ENCODE measurements around the gene CTNNA2.

Gene CTNNA2

DNA sequence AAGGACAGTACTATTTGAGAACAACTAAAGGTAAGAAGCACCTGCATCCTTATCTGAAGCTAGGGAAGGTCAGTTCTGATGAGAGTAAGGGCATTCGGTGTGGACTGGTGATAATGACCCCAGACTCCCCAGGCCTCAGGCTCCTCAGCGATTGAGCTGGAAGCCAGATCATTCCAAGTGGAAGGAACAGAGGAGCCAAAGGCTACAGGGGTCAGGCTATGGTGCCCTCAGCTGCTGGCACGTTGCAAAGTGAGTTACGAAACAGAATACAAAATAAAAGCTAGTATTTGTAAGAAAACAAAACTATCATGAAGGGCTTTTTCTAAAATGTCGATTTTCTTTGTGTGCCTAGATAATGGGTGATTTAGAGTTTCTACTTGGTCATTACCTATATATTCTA, 960.2 kb downstream of the CTNNA2 start:
- no peak for DNase-seq (ENCODE audit: low read depth, low spot score)

DNA sequence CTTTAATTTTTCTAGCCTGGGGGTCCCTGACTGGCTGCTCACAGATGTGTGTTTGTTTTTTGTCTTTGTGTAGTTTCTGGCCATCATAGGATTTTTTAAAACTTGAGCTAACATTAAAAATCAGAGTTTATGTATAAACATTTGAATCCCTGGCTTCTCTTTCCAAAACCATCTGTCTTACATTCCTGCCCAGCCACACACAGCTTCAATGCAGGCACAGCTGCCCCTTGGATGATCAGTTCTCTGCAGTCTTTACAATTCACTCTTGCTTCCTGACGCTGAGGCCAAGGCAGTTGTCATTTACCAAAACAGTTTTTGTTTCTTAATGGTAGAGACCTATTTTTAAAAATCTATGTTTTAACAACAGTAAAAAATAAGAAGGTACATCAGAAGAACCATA, 960.9 kb downstream of the CTNNA2 start:
- DNase-seq (ENCODE audit: low read depth, low spot score), result no peak

DNA sequence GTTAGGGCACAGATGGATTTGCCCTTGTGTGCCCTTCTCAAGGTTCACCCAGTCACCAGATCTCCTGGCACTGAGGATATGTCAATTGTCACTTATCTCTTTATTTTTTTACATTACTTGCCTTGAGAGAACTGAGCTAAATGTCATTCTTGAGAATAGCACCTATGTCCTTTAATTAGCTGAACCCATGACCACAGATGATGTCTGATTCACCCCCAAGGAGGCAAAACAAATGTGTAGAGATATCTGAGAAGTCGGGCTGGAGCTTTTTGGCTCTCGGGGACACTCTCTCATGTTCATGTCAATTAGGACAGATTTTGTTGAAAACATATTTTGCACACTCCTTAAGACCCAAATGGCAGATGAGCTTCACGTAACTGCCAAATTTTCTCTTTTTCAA, 963.1 kb downstream of the CTNNA2 start:
- DNase-seq (ENCODE audit: low read depth, low spot score), result no peak

DNA sequence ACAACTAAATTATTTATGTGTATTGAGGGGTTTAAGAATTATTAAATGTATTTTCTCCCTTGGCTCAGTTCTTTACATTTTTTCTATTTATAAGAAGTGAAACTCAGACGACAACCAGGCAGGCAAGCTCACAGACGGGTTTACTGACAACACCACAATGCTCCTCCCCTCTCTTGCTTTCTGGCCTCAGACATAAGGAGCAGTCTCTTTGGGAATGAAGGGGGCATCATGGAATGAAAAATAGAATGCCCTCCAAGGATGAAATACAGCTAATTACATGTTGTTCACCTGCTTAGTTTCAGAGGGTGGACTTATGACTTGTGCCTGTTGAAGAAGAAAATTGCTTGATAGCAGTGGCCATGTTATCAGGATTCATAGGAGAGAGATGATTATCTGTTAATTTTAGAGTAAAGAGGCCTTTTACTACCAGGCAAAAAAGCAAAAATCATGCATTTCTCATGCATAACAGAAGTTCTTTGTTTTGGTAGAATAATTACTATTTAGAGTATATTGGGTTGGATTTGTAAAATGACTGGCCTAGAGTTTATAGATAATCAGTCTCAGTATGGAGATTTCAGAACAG, 963.8 kb downstream of the CTNNA2 start:
- no peak for DNase-seq (ENCODE audit: low read depth, low spot score)

GRCh38 chr2:80482276-80482675, 969.4 kb downstream of the CTNNA2 start:
- no peak for DNase-seq (ENCODE audit: low read depth, low spot score)

GRCh38 chr2:80489717-80490116, 976.9 kb downstream of the CTNNA2 start:
- DNase-seq (ENCODE audit: low read depth, low spot score), result no peak

DNA sequence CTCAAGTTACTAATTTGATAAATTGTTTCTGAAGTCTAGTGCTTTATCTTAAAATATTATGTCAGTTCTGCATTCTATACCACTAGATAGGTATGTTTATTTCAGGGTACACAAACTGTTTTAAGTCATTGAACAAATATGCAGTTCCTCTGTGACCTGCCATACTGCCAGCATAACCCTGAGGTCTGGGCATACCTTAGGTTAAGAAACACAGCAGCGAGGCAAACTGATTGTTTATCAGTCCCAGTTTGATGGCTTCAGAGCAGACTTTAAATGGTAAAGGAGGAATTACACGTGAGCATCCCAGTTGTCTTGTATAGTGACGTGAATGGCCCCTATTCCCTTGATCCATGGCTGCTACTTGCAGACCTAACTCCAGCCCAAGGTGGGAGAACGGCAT, 978.1 kb downstream of the CTNNA2 start:
- no peak for DNase-seq (ENCODE audit: low read depth, low spot score)

GRCh38 chr2:80496346-80496745, 983.5 kb downstream of the CTNNA2 start:
- no peak for DNase-seq (ENCODE audit: low read depth, low spot score)

- no peak for DNase-seq (ENCODE audit: low read depth, low spot score)
Observed at GRCh38 chr2:80496775-80497174, 983.9 kb downstream of the CTNNA2 start.

- no peak for DNase-seq (ENCODE audit: low read depth, low spot score)
Observed at GRCh38 chr2:80499095-80499494, 986.2 kb downstream of the CTNNA2 start.

GRCh38 chr2:80501874-80502624, 989.2 kb downstream of the CTNNA2 start:
- no peak for DNase-seq (ENCODE audit: low read depth, low spot score)

- DNase-seq (ENCODE audit: low read depth, low spot score), result no peak
Observed at GRCh38 chr2:80506563-80506962, 993.7 kb downstream of the CTNNA2 start.

GRCh38 chr2:80510716-80511115, 997.9 kb downstream of the CTNNA2 start:
- no peak for DNase-seq (ENCODE audit: low read depth, low spot score)

GRCh38 chr2:80515964-80516363, 1003.1 kb downstream of the CTNNA2 start:
- no peak for DNase-seq (ENCODE audit: low read depth, low spot score)

GRCh38 chr2:80517316-80517715, 1004.5 kb downstream of the CTNNA2 start:
- no peak for DNase-seq (ENCODE audit: low read depth, low spot score)

DNA sequence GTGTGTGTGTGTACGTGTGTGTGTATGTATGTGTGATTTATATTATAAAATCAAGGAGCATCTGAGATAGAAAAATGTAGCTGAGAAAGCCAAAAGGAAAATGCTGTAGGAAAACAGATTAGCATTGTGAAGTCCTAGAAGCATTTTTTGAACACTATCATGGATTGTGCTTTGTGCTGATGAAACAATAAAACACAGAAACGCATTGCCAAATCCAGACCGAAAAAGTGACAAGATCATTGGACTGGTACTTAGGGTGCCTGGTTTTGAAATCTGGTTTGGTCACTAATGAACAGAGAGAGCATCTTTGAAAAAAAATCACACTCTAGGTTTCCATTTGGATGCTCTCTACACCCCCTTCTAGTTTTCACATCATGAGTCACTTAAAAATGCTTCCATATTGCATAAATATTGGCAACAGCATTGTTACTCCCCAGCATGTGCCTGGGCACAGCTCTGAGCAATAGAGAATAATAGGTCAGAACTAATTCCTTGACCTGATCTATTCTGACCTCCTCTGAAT, 1006.3 kb downstream of the CTNNA2 start:
- DNase-seq (ENCODE audit: low read depth, low spot score), result no peak

DNA sequence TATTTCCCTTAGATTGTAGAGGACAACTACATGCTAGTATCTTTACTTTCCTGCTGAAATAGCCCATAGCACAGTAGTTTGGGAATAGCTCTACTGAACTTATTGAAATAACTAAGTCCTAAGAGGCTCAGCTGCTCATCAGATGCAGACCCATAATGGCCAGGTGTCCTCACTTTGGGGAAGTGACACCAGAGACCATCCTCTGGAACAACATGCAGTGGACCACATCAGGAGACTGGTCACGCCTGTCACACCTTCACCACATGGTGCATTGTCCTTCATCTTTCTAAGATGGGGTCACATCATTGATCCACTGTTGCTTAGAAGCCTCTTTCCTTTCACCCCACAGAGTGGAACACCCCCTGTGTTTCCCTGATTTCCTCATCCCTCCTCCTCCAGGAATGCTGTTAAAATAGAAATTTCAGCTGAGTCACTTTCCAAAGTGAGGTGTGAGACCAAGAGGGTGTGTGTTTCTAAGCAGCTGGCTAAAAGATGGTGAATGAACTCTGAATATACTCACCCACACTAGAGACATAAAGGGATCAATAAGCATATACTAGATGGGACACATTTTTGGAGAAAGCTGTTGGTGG, 1006.9 kb downstream of the CTNNA2 start:
- DNase-seq (ENCODE audit: low read depth, low spot score), result no peak

GRCh38 chr2:80525152-80525551, 1012.3 kb downstream of the CTNNA2 start:
- DNase-seq (ENCODE audit: low read depth, low spot score), result no peak

DNA sequence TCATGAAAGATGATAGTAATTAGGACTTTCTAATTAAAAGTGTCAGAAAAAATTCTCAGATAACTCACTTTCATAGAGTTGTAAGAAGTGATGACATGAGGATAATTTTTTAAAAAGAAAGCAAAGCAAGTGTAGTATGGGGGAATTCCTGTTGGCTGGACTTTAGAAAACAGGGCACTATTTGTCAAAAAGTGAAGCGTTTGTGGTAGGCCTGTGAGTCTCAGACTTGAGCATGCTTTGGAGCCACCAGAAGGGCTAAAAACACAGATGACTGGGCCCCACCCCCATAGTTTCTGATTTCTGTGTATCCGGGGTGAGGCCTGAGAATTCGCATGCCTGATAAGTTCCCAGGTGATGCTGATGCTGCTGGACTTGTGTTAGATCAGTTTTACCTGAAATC, 1014.3 kb downstream of the CTNNA2 start:
- DNase-seq (ENCODE audit: low read depth, low spot score), result no peak

- no peak for DNase-seq (ENCODE audit: low read depth, low spot score)
Observed at GRCh38 chr2:80529466-80530165, 1016.8 kb downstream of the CTNNA2 start.

DNA sequence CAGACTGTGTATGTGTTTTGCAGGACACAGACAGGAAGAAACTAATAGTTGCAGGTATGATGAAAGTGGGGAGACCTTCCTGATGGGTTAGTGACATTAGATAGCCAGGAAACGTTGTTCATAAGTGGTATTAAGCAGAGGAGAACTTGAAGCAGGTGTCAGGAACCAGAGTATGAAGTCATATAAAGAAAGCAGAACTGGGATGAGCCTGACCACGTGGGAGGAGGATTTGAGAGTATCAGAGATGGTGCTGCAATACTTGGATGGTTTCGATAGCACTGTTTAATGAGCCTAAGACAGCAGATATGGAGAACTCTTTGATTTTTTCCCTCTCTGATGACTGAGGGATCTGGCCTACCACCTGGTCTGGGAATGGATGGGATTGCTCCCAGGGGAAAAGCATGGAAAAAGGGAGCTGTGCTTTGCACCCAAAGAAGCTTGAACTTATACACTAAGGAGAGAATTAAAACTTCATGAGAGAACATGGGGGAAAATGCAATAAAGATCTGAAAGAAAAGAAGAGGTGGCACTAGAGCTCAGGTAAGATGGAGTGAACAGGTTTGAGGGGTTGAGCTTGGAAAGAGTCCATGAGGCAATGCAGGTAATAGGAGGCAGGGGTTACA, 1017.7 kb downstream of the CTNNA2 start:
- no peak for DNase-seq (ENCODE audit: low read depth, low spot score)

DNA sequence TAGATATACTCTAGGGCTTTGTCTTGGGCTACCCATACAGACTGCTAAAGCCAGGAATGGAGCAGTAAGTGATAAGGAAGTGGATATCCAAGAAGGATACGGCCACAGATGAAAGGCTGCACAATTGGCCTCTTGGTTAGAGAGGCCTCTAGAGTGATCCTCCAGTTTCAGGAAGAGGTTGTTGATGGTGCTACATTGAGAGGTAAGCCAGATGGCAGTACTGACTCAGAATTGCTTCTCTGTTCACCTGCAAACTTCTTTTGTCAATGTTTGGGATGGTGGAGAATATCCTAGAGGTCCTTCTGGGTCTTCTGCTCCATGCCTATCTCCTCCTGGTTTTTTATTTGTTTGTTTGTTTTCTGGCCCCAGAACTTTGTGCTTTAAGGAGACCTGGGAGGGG, 1018.5 kb downstream of the CTNNA2 start:
- no peak for DNase-seq (ENCODE audit: low read depth, low spot score)

All from activated naive CD8-positive, alpha-beta T cell treated with anti-CD3 and anti-CD28 coated beads, Interleukin-2, amount 50 U/mL, for 16 hours (primary cell).